ENCODE data around the gene ATL2.
"Not testable (repeated sequence)": the region's sequence is repeated elsewhere in the genome, so short reads cannot be mapped to it uniquely, and the experiment has no call there.

The ATL2 gene

GRCh38 chr2:38260972-38261371, 116.1 kb downstream of the ATL2 start:
- Histone ChIP-seq H3K4me2 (ENCODE audit: low read depth, low read length, poor library complexity, severe bottlenecking) (no peak overlapping the region), H3F3A (ENCODE audit: low read depth) (no peaks in the 10 kb centered on the region), H4K20me1 (ENCODE audit: insufficient read depth, low read length, poor library complexity, severe bottlenecking) (no peaks in the 10 kb centered on the region), H3K9ac (ENCODE audit: low read depth, low read length, poor library complexity, severe bottlenecking) (no peak overlapping the region), H3K79me2 (ENCODE audit: insufficient read depth, low read length) (no peaks in the 10 kb centered on the region), H3K9me3 (ENCODE audit: insufficient read depth, low read depth, low read length) (no peaks in the 10 kb centered on the region), H2AFZ (ENCODE audit: low read length) (no peak overlapping the region), H3K36me3 (ENCODE audit: insufficient read depth, low read length) (no peaks in the 10 kb centered on the region), H3K9me2 (replicated peaks; ENCODE audit: low read depth, low read length) (no peaks in the 10 kb centered on the region), H3K27me3 (ENCODE audit: insufficient read depth, low read length, poor library complexity, severe bottlenecking) (no peaks in the 10 kb centered on the region), H3K4me3 (ENCODE audit: low read length, poor library complexity, severe bottlenecking) (no peak overlapping the region), H3K4me1 (ENCODE audit: insufficient read depth, low read length, poor library complexity, severe bottlenecking) (no peaks in the 10 kb centered on the region)
- TF ChIP-seq CTCF (conservative IDR thresholded peaks at IDR 0.05; ENCODE audit: low read length): no peak

DNA sequence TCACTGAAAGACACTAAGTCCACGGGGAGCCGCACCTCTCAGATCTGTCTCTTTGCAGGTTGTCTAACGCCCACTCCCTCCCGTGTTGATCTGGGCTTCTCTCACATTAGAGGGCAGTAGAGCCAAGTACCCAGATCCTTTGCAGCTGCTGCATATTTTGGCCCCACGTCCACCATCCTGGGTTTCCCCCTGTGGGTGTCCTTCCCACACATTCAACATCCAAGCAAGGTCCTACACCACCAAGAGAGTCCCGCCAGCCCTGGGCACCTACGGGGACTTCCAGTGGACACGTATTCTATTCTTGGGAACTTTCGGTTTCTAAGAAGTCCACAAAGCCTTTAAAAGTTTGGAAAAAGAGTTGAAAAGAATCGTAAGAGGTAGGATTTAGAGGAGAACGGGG, 116.6 kb downstream of the ATL2 start:
- Histone ChIP-seq H3K4me2 (ENCODE audit: low read depth, low read length, poor library complexity, severe bottlenecking) (no peak overlapping the region), H3K4me3 (ENCODE audit: low read length, poor library complexity, severe bottlenecking) (no peak overlapping the region), H3K9me3 (ENCODE audit: insufficient read depth, low read depth, low read length) (no peaks in the 10 kb centered on the region), H4K20me1 (ENCODE audit: insufficient read depth, low read length, poor library complexity, severe bottlenecking) (no peaks in the 10 kb centered on the region), H3F3A (ENCODE audit: low read depth) (no peaks in the 10 kb centered on the region), H3K4me1 (ENCODE audit: insufficient read depth, low read length, poor library complexity, severe bottlenecking) (no peaks in the 10 kb centered on the region), H3K36me3 (ENCODE audit: insufficient read depth, low read length) (no peaks in the 10 kb centered on the region), H2AFZ (ENCODE audit: low read length) (no peak overlapping the region), H3K27me3 (ENCODE audit: insufficient read depth, low read length, poor library complexity, severe bottlenecking) (no peaks in the 10 kb centered on the region), H3K9ac (ENCODE audit: low read depth, low read length, poor library complexity, severe bottlenecking) (no peak overlapping the region), H3K79me2 (ENCODE audit: insufficient read depth, low read length) (no peaks in the 10 kb centered on the region), H3K9me2 (replicated peaks; ENCODE audit: low read depth, low read length) (no peaks in the 10 kb centered on the region)
- TF ChIP-seq EZH2phosphoT487 (IDR thresholded peaks at IDR 0.05; ENCODE audit: borderline replicate concordance) (no peak), CTCF (conservative IDR thresholded peaks at IDR 0.05; ENCODE audit: low read length) (no peak)

DNA sequence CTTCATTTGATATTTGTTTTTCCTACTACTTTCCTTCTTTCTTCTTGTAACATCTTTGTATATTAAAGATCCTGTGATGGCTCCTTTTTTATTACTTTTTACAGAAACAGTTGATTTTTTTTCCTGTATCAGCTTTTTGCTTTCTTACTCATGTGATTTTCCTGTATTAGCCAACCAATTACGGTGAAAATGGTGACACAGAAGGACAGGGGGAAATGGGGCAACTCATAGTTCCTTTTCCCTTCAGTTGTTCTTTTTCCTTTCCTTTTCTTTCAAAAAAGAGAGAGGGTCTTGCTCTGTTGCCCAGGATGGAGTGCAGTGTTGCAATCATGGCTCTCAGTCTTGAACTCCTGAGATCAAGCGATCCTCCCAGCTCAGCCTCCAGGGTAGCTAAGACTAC, 117.8 kb downstream of the ATL2 start:
- Histone ChIP-seq H3K4me1 (ENCODE audit: insufficient read depth, low read length, poor library complexity, severe bottlenecking) (no peaks in the 10 kb centered on the region), H4K20me1 (ENCODE audit: insufficient read depth, low read length, poor library complexity, severe bottlenecking) (no peaks in the 10 kb centered on the region), H3K79me2 (ENCODE audit: insufficient read depth, low read length) (no peaks in the 10 kb centered on the region), H2AFZ (ENCODE audit: low read length) (no peak overlapping the region), H3K9me2 (replicated peaks; ENCODE audit: low read depth, low read length) (no peaks in the 10 kb centered on the region), H3F3A (ENCODE audit: low read depth) (no peaks in the 10 kb centered on the region), H3K9me3 (ENCODE audit: insufficient read depth, low read depth, low read length) (no peaks in the 10 kb centered on the region), H3K4me3 (ENCODE audit: low read length, poor library complexity, severe bottlenecking) (no peak overlapping the region), H3K9ac (ENCODE audit: low read depth, low read length, poor library complexity, severe bottlenecking) (no peak overlapping the region), H3K4me2 (ENCODE audit: low read depth, low read length, poor library complexity, severe bottlenecking) (no peak overlapping the region), H3K36me3 (ENCODE audit: insufficient read depth, low read length) (no peaks in the 10 kb centered on the region), H3K27me3 (ENCODE audit: insufficient read depth, low read length, poor library complexity, severe bottlenecking) (no peaks in the 10 kb centered on the region)
- TF ChIP-seq EZH2phosphoT487 (IDR thresholded peaks at IDR 0.05; ENCODE audit: borderline replicate concordance) (no peak), CTCF (conservative IDR thresholded peaks at IDR 0.05; ENCODE audit: low read length) (no peak)

- H3K27me3 ChIP-seq (ENCODE audit: insufficient read depth, low read length, poor library complexity, severe bottlenecking); H3K79me2 ChIP-seq (ENCODE audit: insufficient read depth, low read length); H3K9me2 ChIP-seq (replicated peaks; ENCODE audit: low read depth, low read length); H3K4me2 ChIP-seq (ENCODE audit: low read depth, low read length, poor library complexity, severe bottlenecking); H3K9ac ChIP-seq (ENCODE audit: low read depth, low read length, poor library complexity, severe bottlenecking); H3K4me1 ChIP-seq (ENCODE audit: insufficient read depth, low read length, poor library complexity, severe bottlenecking); H4K20me1 ChIP-seq (ENCODE audit: insufficient read depth, low read length, poor library complexity, severe bottlenecking); H3K9me3 ChIP-seq (ENCODE audit: insufficient read depth, low read depth, low read length); H3F3A ChIP-seq (ENCODE audit: low read depth); H3K4me3 ChIP-seq (ENCODE audit: low read length, poor library complexity, severe bottlenecking); H2AFZ ChIP-seq (ENCODE audit: low read length); H3K36me3 ChIP-seq (ENCODE audit: insufficient read depth, low read length): not testable (repeated sequence)
Observed at GRCh38 chr2:38257680-38258079, 119.4 kb downstream of the ATL2 start.
